Measurements from ENCODE around the gene ZNF778.
"Not testable (repeated sequence)": the region's sequence is repeated elsewhere in the genome, so short reads cannot be mapped to it uniquely, and the experiment has no call there.

Gene ZNF778

DNA sequence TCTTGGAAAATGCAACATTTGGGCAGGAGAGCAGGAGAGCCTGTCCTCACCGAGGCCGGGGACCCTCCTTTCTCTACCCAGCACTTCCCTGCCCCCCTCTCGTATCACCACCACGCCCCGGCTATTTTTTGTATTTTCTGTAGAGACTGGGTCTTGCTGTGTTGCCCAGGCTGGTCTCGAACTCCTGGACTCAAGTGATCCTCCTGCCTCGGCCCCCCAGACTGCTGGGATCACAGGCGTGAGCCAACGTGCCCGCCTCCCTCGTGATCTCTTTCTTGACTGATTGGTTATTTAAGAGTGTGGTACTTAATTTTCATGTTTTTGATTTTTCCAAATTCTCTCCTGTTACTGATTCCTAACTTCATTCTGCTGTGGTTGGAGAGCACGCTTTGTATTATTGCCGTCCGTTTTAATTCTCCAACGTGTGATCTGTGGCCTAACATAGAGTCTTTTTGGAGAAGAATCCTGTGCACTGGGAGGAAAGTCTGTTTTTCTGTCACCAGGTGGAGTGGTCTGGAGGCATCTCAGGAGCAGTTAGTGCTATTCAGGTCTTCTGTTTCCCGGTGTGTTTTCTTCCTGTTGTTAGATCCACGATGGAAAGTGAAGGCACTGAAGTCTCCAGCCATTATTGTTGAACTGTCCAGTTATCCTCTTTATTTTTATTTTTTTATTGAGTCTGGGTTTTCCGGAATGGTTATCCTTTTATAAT is 40.4 kb downstream of the ZNF778 start:
- no peak for DNase-seq

DNA sequence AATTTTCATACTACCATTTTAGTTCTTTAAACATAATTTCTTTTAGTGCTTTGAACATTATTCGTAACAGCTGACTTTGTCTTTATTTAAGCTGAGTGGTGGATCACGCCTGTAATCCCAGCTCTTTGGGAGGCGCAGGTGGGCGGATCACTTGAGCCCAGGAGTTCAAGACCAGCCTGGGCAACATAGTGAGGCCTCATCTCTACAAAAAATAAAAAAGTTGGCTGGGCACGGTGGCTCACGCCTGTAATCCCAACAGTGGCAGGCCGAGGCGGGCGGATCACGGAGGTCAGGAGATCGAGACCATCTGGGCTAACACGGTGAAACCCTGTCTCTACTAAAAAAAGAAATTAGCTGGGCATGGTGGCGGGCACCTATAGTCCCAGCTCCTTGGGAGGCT is 42.4 kb downstream of the ZNF778 start:
- DNase-seq: not testable (repeated sequence)

DNA sequence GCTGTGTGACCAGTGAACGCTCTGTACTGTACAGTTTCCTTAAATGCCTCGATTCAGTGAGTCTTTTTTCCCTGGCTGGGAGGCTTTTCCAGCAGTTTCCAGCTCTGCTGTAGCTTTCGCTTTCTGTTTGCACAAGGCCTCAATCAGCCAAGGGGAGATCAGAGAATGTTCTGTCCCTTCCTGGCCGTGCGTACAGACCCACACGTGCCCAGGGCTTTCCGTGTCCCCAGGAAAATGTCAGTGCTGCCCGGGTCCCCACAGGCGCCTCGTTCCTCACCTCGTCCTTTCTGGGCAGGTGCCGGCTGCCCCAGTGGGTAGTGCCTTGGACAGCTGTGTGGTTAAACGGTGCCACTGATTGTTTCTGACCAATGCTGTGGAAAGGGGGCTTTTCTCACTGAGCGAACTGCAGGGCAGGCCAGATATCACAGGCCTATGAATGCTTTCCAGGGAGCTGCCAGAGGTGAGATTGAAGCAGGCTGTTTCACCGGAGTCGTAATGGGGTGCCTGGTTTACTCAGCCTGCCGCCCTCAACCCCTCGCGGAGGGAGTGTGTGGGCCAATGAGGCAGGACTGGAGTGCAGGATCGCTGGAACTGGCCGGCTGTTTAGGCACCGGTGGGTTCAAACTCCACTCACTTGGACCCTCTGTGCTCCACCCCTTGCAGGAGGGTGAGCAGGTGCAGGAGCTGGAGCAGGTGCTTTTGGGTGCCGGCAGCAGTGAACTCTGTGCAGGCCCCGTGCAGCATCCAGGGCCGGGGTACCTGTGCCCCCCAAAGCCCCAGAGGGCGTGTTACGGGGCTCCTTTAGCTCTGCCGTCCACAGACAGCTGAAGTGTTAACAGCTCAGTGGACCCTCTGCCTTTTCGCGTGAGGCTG is 44.4 kb downstream of the ZNF778 start:
- no peak for DNase-seq

DNA sequence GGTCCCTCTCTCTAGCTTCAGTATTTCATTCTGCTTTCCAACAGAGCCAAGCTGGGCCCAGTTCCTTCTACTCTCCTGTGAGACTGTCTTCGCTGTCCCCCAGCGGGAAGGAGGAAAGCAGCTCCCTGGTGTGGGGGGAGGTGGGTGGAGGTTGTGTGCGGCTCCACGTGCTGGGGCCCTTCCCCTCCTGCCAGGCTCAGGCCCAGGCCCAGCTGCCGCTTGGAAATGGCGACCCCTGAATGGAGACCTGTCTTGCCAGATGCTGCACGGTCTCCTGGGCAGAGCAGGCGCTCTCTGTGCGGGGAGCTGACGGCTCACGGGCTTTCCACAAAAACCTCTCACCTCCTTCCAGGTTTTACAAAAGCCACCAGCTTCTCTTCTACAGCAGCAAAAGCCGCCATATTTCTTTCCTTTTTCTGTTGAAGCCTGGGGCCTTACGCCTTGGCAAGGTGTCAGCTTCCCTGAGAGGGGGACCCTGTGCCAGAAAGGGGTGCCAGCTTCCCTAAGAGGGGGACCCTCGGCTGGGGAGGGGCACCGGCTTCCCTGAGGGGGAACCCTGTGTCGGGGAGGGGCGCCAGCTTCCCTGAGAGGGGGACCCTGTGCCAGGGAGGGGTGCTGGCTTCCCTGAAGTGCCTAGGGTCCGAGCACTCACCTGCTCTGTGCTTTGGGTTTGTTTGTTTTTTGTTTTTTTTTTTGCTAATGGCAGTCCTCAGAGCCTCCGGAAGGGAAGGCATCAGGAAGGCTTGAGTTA is 47.5 kb downstream of the ZNF778 start:
- DNase-seq: no peak

DNA sequence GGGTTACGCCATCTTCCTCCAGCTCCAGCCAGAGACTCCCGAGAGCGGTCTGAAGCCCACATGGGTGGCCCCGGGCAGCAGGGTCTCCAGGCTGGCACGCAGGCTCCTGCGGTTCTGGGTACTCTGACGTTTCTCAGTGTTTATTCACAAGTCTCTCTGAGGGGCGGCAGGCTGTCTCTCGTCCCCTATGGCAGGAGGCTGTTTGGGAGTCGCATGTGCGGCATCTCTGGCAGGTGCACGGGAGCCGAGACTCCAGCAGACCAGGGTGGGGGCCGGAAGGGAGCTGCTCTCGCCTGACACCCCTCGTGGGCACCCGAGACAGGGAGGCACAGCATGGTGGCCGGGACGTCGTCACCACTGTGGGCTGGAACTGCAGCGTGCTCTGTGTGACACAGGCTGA is 48.1 kb downstream of the ZNF778 start:
- no peak for DNase-seq

DNA sequence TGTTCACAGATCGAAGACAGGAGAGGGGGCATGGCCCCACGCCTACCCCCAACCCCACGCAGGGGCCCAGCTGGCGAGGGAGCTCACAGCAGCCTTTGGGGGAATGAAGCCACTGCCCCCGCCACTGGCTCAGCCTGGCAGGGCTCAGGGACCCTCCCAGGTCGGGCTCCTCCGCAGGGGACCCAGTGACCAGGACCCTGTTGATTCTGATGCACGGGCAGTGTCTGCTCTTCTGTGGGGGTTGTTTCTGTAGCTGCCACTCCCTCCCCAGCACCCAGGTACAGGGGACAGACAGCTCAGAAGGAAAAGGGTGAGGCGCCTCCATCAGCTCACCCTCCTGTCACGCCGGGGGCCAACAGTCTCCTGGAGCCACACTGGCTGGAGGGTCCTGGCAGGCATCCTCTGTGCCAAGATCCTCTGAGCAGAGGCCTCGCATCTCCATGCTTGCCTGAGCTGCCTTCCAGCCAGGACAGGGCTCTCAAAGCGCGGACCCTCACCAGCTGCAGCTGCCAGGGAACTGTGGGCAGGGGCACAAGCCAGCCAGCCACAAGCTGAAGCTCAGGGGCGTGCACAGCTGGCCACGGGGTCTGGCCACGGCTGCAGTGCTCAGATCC is 49.1 kb downstream of the ZNF778 start:
- DNase-seq: no peak

DNA sequence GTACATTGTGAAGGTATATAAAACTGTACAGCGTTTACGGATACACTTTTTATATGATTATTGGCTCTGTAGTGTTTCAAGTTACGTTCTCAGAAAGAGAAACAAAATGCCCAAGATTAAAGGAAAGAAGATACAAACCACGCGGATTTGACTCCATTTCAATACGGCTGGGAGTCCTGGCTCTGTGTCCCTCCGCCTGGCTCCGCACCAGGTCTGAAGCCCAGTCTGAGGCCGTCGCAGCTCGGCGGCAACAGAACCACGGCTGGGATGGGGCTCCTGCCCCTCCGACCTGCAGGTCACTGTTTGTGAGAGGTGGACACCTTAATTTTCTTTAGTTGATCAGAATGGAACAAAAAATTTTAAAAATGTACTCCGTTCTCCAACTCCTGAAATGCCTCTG is 50.2 kb downstream of the ZNF778 start:
- DNase-seq: not testable (repeated sequence)

DNA sequence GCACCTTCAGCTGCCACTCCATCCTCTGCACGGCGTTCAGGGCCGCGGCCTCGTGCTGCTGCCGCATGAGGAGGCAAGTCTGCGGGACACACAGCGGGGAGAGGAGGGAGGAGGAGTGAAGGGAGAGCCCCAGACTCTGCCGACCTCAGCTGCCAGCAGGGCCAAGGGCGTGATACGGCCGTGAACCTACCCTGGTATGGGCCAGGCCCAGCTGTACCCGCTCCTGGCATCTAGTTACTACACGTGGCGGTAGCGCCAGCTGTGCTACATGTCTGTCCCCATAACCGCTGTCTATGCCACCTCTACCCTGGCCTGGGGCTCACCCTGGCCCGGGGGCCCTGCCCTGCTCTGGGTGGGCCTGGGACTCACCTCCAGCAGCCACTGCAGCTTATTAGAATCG is 51.1 kb downstream of the ZNF778 start:
- DNase-seq: no peak

DNA sequence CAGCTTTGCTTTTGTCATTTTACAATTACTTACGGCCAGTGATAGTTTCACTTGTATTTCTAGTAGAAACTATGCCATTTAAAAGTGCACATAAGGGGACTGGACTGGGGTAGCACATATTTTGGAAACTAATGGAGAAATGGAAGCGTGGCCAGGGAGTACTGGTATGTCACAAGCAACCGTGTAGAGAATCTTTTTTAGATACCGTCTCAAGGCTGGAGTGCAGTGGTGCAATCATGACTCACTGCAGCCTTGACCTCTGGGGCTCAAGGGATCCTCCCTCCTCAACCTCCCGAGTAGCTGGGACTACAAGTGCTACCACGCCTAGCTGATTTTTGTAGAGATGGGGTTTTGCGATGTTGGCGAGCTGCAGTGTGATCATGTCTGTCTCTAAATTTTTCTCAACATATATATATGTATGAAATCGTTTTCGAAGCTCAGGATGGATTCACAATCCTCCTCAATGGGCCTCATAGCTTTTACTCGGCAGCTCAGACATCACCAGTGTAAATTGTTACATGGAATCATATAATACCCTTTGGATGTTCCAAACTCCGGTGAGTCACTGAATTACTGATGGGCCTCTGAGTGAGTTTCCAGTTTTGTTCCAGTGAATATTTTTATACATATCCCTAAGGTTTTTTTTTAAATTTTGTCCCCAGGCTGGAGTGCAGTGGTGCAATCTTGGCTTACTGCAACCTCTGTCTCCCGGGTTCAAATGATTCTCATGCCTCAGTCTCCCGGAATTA is 51.7 kb downstream of the ZNF778 start:
- DNase-seq: no peak

DNA sequence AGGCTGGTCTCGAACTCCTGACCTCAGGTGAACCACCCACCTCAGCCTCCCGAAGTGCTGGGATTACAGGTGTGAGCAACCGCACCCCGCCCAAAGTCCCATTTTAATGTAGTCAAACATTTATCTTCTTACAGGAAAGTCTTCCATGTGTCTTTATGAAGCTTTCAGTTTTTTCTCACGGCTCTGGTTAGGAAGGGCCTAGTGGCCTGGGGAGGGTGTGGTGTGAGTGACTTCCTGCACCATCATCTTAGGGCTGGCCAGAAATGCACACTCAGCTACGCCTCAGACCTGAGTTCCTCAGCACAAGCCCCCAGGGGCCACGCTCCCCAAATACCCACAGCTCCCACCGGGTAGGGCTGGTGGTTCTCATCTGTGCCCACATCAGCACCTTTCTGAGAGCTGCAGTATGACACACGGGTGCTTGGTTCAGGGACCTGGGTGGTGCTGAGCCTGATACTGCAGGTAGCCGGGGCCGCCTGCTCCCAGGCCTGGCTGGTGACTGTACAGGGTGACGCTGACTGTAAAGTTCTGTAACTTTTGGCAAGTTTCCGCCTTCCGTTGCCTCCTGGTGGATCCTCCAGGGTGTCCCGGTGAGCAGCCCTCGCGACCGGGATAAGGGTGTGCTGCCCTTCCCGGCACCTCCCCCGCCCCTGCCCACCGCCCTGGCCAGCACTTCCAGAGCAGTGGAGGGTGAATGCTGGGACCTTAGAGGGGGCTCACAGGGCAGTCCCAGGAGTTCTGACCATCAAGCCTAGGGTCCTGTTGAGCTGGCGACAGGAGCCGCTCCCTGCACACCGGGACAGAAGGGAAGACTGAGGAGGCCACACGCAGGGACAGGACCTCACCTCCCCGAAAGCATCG is 52.5 kb downstream of the ZNF778 start:
- no peak for DNase-seq

DNA sequence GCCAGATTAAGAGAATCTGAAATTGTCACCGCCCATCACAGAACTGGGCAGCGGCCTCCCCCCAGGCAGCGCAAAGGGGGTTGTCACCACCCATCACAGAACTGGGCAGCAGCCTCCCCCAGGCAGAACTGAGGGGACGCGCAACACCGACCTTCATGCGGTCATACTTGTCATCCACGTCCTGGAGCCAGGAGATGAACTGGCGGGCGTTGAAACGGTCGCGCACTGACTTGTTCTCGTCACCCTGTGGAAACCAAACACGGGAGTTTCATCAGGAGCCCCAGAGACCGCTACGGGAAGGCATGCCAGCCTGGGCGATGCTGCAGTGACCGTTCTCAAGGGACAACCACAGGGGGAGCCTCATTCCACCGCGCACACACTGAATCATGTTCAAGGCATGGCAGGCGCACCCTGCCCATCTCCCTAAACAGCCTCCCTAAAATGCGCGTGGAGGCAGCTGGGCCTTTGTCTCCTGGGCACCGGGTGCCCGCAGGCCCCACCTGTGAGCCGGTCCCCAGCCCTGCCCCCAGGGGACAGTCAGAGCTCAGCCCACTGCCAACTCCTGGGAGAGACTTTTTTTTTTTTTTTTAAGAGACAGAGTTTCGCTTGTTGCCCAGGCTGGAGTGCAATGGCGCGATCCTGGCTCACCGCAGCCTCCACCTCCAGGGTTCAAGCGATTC is 53.3 kb downstream of the ZNF778 start:
- no peak for DNase-seq

DNA sequence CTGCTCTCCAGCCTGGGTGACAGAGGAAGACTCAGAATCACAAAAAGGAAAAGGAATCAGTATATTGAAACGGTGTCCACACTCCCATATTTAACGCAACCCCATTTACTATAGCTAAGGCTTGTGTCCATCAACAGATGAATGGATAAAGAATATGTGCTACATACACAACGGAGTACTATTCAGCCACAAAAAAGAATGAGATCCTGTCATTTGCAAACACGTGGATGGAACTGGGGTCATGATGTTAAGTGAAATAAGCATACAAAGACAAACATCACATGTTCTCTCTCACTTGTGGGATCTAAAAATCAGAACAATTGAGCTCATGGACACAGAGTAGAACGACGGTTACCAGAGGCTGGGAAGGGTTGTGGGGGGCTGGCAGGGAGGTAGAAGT is 55.1 kb downstream of the ZNF778 start:
- DNase-seq: no peak

DNA sequence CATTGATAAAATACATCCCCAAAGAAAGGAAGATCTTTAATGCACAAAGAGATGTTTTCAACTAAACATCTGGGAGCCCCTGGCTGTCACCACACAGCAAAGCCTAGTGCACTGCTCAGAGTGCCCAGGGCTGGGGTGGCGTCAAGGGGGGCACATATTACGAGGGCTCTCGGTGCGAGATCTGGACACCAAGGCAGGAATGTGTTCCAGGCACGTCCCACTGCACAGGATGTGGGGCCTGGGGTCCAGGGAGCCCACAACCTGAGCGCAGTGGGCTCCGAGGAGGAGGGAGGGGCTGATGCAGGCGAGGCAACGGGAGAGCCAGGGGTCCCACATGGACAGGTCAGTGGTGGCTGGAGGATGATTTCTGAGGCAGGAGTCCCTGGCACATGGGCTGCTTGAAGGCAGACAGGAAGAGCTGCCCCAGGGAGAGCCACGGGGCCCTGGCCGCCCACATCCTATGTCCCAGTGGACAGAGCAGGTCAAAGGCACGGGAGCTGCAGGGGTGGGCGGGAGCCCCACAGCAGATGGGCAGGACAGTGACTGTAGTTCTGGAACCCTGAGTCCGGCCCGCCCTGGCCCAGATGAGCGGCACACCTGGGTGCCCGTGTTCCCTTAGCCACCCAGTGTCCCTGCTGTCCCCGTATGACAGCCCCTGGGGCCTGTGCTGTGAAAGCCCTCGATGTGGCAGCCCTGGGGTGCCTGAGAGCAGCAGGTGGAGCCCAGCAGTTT is 56.4 kb downstream of the ZNF778 start:
- no peak for DNase-seq

DNA sequence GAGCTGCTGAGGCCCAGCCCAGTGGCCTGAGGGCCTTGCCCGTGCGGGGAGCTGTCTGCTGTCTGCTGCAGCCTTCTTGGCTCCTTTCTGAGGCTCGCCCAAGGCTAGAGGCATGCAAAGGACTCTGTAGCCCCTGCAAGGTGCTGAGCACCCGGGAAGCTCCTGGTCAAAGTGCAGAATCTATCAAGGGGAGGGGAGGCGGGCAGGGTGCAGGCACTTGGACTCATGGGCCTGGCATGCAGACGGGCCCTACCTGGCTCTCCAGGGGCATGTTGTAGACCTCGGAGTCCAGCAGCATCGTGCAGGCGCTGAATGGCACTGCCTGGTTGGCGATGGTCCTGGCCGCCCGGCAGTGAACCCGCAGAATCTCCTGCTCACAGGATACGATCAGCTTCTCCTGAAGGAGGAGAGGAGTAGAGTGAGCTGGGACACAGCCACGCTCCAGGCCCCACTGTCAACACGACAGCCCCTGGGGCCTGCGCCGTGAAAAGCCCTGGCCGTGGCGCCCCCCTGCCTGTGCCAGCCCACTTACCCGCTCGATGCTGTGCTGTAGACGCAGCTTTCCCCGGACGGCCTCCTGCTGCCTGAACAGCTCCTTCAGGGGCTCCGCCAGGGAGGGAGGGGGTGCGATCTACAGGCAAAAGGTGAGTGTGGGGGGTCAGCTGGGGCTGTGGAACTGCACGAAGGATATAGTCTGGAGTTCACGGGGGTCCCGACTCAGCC is 57.2 kb downstream of the ZNF778 start:
- DNase-seq: no peak

DNA sequence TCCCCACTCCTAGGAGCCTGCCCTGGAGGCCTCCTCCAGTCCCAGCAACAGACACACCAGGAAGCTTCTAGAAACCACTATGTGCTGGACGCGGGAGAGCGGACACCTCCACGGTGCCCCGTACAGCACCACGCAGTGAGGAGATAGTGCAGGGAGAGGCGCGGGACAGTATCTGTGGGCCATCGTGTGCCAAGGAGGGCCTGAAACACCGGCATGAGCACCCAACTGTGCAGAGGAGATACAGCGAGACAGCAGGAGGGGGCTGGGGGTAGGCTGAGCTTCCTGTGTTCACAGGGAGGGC is 57.7 kb downstream of the ZNF778 start:
- DNase-seq: no peak

DNA sequence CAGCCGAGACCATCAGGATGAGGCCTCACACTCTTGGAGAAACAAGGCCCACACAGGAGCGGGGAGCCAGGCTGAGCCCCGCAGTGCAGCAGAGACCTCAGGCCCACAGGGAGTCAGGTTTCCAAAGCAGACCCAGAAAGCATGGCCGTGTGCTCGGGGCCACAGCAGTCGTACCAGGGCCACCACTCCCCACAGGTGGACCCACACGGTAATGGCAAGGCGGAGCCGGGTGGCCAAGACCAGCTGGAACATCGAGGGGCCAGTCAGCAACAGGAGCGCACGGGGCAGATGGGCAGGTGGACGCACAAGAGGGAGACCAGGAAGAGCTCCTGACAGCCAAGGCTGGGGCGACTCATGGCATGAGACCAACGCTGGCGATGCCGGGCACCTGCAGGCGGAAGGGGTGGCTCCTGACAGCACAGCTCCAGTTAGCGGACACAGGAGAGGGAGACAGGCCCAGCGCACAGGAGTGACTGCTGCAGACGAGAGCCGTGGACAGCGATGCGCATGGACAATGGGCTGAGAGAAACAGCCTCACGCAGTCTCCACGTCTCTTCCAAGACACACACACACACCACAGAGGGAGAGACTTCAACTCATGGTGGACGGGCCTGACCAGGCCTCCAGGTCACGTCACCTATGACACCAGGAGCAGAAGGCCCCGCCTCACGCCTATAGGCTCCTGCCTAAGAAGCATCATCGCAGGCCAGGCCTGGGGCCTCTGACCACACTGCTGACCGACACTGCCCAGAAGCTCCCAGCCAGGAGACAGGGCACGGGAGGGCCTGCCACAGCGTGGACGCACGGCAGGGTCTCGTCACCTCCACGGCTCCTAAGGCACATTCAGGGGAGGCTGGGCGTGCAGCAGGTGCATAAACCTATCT is 58.6 kb downstream of the ZNF778 start:
- no peak for DNase-seq

DNA sequence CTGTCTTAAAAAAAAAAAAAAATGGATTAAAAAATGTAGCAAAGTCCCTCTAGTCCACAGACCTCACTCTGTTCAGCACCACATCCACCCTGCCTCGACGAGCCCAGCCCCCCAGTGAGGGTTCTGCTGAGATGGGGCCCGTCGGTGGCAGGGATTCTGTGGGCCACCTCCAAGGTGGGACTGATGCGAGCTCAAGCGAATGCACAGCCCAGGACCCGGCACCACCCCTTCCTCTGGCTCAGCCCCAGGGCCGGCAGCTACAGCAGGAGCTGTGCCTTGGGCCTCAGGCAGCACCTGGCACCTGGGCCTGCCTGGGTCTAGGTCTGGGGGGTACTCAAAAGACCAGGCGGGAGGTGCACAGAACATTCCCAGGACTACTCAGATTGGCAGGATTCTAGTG is 59.5 kb downstream of the ZNF778 start:
- no peak for DNase-seq

DNA sequence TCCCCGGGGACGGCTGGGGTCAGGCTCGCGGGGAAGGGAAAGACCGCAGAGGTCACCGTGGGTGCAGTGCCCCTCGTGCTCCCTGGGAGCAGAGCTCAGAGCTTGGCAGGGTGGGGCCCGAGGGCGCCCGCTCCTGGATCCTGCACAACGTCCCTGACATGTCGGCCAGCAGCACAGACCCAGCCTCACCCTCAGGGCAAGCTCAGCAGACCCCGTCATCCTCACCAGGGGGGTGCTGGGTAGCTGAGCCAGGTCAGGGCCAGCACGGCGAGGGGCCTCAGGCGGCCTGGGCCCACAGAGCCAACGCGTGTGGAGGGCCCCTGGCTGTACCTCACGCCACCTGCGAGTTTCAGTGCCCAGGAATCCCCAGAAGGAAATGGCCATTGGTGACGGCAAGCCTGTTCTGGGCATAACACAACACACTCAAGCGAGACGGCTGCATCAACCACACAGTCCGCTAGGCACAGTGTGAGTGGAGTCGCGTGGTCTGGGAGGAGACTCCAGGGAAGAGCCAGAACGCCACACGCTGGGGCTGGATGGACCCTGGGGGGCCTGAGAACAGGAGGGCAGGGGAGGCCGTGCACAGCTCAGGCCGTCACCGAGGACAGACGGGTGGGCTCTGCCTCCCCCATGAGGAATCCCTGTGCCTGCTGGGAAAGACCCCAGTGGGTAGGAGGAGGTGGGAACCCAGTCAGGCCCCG is 60.3 kb downstream of the ZNF778 start:
- DNase-seq: no peak

Measured in CD4-positive, alpha-beta T cell treated with Interleukin-12 subunit alpha and Interleukin-12 subunit beta, for 1 hour (primary cell).